GM19238 (cell line): ENCODE data around the gene ABI2.
"Not testable (repeated sequence)": the region's sequence is repeated elsewhere in the genome, so short reads cannot be mapped to it uniquely, and the experiment has no call there.

Experiments
- DNase-seq: peaks from one replicate; pipeline ENCODE4 v3.0.0; 2011; ENCODE audit warnings: low spot score; ENCODE audit not compliant: insufficient read length

The ABI2 gene

GRCh38 chr2:203427061-203427460, 98.9 kb downstream of the ABI2 start:
- DNase-seq: no peak

DNA sequence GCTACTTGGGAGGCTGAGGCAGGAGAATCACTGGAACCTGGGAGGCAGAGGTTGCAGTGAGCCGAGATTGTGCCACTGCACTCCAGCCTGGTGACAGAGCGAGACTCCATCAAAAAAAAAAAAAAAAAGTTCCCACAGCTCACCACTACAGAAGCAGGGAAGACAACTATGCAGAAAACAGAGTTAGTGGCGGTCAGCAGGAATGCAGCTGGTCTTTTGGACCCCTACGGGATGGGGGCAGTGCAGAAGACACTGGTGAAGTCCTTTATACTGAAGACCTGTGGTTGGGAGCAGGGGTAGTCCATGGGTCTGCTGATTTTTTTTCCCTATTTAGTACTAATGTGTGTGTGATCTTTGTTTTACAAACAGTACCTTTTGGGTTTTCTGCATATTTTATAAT, 101.4 kb downstream of the ABI2 start:
- DNase-seq: not testable (repeated sequence)

DNA sequence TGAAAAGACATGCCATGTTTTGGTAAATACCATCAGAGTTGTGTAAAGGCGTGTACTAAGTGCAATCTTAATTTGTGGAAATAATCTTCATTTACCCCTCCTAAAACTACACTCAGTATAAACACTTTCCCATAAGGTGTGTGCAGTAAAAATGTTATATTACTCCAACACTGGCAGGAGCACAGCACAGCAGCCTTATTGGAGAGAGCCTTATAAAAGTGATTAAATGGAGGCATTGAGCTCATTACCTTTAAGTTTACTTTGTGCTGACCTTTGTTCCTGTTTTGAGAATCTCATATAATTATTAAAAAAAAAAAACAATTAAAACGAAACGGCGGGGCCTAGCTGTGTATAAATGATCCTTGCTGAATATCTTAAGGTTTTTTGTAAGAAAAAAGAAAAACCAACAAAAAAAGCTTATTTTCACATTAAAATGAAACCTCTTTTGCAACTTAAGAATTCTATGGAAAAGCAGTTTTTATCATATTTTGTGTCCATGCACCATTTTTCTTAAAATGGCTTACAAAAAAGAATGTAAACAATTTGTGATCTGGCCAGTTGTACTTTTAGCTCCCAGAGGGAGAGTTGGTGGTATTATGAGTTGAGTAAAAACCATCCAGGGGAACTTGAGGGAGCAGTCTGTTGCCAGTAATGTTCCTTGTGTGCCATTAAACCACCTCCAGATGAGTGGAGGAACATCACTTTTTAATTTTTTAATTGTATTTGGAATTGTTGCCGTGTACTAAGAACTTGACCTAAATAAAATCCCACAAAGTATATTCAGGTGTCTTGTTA, 103.4 kb downstream of the ABI2 start:
- DNase-seq: no peak

DNA sequence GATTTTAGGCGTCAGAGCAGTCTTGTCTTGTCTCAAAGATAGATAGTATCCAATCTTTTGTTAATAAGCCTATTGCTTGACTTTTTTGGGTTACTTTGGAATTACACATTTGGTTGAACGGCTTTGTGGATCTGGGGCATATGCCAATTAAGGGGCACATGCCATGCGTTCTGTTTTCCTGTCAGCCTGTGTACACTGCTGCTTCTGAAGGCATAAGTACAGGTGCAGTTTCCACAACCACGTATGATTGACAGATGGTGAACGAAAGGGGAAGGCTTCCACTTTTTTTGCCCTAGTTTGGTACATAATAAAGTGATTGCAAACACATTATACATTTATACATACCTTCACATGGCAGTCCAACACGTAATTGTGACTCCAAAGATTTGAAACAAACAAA, 104.6 kb downstream of the ABI2 start:
- DNase-seq: no peak

DNA sequence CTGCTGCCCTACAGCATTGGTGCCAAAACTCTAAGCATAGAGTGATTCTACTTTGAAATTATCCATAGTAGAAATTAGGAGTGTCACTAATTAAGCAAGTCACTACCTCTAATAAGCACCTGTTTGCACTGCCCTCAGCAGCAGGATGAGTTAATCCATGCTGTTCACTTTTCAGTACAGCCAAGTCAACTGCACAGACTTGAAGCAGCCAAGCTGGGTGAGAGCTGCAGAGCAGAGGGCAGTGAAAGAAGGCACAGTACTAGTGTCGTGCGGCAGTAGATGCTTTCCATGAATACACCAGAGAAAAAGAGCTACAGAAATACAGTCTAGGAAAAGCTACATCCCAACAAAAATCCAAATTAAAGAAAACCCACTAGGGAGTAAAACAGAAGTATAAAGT, 108.3 kb downstream of the ABI2 start:
- DNase-seq: no peak

DNA sequence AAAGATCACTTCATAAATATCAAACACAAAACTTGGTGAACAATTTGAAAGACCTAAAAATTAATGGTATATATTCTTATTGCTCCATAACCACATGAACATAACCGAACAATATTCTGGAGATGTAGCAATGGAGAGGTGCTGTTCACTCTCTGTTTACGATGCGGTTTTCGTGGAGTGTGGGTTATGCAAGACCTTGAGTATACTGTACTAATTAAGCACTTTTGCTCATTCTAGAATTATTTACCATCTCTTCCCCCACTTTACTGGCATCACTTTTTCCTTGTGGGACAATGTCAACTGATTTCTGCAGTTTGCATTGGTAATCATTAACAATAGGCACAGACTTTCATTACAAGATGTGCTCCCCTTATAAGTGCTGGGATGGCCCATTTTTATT, 109.3 kb downstream of the ABI2 start:
- no peak for DNase-seq

GRCh38 chr2:203438528-203438927, 110.3 kb downstream of the ABI2 start:
- no peak for DNase-seq

GRCh38 chr2:203440671-203441070, 112.5 kb downstream of the ABI2 start:
- no peak for DNase-seq

DNA sequence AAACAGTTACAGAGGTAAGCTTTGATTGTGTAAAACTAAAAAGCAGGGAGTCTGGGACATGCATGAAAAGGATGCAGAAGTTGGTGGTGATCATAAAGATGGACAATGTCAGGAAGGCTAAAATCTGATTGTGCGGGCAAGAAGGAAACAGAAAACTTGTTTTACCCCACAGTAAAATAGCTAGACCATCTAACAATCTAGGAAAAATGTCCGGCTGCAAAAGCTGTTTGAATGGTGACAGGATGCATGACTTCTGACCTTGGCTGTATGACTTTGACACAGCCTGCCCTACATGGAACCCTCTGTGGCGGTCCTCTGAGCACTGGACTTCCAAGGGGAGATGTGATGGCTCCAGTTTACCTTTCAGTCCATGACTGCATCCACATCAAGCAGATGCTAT, 113.3 kb downstream of the ABI2 start:
- no peak for DNase-seq

GRCh38 chr2:203442463-203442862, 114.3 kb downstream of the ABI2 start:
- DNase-seq: no peak

- DNase-seq: no peak
Observed at GRCh38 chr2:203444738-203445137, 116.5 kb downstream of the ABI2 start.

- no peak for DNase-seq
Observed at GRCh38 chr2:203446071-203446481, 117.9 kb downstream of the ABI2 start.

DNA sequence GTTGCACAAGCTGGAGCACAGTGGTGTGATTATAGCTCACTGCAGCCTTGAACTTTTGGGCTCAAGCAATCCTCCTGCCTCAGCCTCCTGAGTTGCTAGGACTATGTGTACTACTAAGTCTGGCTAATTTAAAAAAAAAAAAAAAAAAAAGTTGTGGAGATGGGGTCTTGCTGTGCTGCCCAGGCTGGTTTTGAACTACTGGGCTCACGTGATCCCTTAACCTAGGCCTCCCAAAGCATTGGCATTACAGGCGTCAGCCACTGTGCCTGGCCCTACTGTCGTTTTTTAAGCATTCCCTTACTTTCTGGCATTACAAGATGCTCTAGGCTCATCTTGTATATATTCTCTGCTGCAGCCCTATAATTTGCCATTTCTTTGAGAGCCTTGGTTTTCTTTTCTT, 118.6 kb downstream of the ABI2 start:
- no peak for DNase-seq

DNA sequence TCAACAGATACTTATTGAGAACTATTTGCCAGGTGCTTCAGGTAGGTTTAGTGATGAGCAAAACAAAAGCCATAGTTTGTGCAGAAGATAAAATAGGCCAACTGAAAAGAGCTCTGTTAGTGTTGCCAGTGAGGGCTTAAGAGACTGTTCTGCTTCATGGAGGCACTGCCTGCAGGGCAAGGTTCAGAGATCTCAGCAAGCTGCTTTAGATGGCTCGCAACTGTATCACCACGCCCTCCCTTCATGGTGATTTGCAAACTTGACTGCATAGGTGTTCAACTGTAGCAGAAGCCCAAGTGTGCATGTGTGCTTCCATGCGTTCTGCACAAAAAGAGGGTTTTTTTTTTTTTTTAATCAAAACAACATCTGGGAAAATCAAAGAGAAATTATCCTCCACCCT, 122.4 kb downstream of the ABI2 start:
- DNase-seq: no peak

- no peak for DNase-seq
Observed at GRCh38 chr2:203451011-203451410, 122.8 kb downstream of the ABI2 start.

DNA sequence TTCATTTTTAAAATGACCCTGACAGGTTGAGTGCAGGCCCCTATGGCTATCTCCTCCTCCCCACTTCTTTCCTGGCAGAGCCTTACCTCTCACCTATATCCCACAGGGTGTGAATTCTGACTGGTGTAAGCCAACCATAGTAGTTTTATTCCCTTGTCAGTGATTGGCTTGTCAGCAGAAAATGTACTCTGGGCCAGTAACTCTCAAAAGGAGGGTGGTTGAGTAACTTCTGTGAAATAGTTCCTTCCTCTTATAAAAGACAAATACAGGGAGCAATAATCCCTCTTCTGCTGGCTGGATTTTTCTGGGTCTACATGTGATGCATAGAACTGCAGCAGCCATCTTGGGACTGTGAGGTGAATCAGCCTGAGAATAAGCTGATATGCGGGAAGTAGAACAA, 123.5 kb downstream of the ABI2 start:
- DNase-seq: no peak

GRCh38 chr2:203453858-203454451, 125.8 kb downstream of the ABI2 start:
- peak; percentile 7 for DNase-seq

DNA sequence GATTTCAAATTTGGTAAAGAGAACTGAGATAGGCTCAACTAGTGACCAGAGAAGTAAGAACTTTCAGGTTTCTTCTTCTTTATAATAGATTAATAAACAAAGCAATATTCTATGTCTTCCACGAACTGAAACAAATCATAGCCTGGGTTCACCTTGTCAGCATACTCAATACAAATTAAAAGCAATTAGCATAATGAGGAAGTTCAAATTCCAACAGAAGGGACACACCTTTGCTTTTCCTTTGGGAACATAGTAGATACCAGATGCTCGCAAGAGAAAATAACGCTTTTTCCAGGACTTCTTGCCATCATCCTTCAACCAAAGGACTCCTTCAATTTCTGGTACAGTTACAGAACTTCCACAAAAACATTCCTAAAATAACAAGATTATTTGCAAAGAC, 127.0 kb downstream of the ABI2 start:
- DNase-seq: no peak

DNA sequence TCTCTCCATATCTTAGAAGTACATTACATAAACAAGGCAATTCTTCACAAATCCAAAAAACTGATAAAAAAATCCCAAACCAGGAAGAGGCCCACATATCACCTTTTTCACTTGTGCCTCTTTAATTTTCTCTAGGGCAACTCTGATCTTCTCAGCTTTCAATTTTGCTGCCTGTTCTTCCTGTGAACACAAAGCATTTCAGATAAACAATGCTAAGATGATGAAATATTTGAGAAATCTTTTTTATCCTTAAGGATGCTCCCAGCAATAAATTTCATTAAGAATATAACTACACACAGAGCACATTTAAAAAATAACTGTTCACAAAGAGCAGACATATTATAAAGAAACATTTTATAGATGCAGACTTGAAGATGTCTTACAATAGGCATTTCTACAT, 133.6 kb downstream of the ABI2 start:
- no peak for DNase-seq

DNA sequence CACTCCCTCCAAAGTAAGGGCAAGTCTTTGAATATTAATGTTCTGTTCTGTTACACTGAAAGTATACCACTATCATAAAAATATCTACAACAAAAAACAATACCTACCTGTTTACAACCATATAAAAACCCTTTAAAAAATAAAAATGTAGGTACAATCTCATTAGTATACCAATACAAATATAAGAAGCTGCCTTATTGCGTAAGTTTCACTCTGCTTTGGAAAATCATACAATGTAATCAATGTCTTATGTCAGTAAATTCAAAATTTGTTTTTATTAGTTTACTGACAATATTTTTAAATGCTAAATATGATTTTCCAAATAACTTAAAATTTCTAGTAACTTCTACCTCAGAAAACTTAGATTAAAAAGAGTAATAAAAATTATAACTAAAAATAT, 134.1 kb downstream of the ABI2 start:
- DNase-seq: no peak

DNA sequence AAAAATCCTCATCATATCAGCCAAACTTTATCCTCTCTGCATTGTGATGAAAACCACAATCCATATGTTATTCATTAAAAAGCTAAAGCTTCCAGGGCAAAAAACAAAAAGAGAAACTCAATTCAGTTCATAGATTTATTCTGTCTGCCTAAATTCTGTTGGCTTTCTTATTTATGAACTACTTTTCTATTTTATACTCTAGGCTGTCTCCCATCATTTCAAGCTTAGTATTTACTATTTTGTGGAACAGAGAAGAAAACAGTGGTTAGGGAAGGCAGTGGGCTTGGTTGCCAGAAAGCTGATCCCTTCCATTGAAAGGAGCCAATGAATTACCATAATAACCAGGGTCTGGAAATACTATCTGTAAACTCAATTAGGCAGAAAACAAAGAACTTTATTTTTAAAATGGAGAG, 135.1 kb downstream of the ABI2 start:
- DNase-seq: no peak

DNA sequence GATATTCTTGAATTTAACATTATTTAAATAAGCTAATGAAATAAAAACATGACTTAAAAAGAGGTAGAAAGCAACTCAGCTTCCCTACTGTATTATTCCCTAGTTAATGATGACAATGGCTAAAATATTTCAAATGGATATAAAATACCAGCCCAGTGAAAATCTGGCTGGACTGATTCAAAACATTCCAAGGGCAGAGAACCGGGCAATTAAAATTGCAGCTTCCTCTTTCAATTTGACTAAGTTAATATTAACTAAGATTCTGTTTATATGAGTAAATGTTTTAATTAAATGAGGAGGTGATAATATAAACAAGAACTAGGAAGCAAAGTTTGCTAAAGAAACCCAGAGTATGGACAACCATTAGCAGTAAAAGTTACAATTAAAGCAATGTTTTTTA, 141.4 kb downstream of the ABI2 start:
- DNase-seq: no peak

GRCh38 chr2:203470371-203470770, 142.2 kb downstream of the ABI2 start:
- no peak for DNase-seq
